Measurements from ENCODE around the gene PRSS8. TPM values are rescaled to one million over a fixed set of nuclear protein-coding genes. Genes with fewer than 3 reads are reported as not detected.
"Not testable (repeated sequence)": the region's sequence is repeated elsewhere in the genome, so short reads cannot be mapped to it uniquely, and the experiment has no call there.

PRSS8 gene
- total RNA-seq, 1 donor from 2014 or later: not detected

DNA sequence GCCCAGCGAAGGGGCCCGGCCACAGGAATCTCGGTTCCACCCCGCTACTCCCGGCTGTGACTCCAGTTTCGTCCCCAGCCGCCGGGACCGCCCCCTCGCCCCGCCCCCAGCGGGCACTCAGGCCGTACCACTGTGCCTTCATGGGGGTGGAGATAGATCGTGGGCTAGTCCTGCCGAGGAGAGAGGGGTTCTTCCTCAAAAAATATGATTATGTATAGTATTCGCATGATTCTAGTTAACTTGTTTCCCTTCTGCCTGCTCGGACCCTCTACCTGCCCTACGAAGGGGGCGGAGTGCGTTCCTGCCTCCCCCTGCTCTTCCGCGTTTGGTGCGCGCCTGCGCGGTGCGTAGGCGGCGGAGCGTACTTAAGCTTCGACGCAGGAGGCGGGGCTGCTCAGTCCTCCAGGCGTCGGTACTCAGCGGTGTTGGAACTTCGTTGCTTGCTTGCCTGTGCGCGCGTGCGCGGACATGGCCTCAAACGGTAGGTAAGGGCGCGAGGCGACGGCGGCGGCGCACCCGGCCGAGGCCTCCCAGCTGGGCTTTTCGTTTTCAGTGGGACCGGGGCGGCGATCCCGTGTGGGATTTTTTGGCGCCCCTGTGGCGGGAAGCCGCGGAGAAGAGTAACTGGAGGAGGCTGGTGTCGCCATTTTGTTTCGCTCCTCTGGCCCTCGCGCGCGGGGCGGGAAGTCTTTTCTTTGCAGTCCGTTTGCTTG lies 44.4 kb upstream of the PRSS8 start, which contains the start of gene FUS:
Gene FUS, plus strand, starts transcription at position 393 of the 713 bp plus-strand sequence. Its CDS starts 76 bp downstream, at position 469.
- peaks cover 33% of the 10 kb centered on the region for H3K36me3 Mint-ChIP-seq (ENCODE audit: low read depth)
- peak; percentile 87 for DNase-seq (ENCODE audit: low read depth, low spot score)
- H3K4me1 Mint-ChIP-seq: peaks cover 52% of the 10 kb centered on the region
- H3K4me3 Mint-ChIP-seq: peak within 1 kb of the TSS; percentile 99
- H3K9me3 Mint-ChIP-seq: no peaks in the 10 kb centered on the region
- H3K27me3 Mint-ChIP-seq (ENCODE audit: low read depth): peaks cover 35% of the 10 kb centered on the region
- TF ChIP-seq, protein P1, sequence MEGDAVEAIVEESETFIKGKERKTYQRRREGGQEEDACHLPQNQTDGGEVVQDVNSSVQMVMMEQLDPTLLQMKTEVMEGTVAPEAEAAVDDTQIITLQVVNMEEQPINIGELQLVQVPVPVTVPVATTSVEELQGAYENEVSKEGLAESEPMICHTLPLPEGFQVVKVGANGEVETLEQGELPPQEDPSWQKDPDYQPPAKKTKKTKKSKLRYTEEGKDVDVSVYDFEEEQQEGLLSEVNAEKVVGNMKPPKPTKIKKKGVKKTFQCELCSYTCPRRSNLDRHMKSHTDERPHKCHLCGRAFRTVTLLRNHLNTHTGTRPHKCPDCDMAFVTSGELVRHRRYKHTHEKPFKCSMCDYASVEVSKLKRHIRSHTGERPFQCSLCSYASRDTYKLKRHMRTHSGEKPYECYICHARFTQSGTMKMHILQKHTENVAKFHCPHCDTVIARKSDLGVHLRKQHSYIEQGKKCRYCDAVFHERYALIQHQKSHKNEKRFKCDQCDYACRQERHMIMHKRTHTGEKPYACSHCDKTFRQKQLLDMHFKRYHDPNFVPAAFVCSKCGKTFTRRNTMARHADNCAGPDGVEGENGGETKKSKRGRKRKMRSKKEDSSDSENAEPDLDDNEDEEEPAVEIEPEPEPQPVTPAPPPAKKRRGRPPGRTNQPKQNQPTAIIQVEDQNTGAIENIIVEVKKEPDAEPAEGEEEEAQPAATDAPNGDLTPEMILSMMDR (conservative IDR thresholded peaks at IDR 0.05): no peak
- peak within 1 kb of the TSS; percentile 100 for H3K27ac Mint-ChIP-seq (ENCODE audit: unreplicated experiment)

DNA sequence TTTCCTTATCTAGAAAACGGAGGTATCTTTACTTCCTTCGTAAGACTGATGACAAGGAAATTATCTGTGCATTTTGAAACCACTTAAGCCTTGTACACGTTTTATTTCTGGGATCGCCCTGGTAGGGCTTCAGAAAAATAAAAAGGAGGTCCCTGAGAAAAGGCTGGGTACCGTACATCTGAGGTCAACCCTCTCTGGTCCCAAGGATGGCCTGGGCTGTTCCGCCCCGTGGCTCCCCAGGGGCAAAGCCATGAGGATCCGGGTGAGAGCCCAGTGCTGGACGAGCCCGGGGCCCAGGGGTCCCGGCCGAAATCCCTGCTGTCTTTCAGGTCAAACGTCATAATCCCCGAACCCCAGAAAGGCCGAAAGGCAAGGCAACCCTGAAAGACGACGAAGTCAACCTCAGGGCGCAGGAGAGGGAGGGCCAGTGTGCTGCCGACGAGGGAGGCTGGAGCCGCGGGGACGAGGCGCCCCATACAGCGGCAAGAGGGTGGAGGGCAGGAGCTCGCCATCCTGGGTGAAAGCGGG lies 43.8 kb upstream of the PRSS8 start:
- H3K27ac Mint-ChIP-seq (ENCODE audit: unreplicated experiment): peak overlapping the region; percentile 96
- H3K4me1 Mint-ChIP-seq: peaks cover 48% of the 10 kb centered on the region
- TF ChIP-seq, protein P1 (conservative IDR thresholded peaks at IDR 0.05): no peak
- no peaks in the 10 kb centered on the region for H3K9me3 Mint-ChIP-seq
- peaks cover 29% of the 10 kb centered on the region for H3K36me3 Mint-ChIP-seq (ENCODE audit: low read depth)
- no peak for DNase-seq (ENCODE audit: low read depth, low spot score)
- peaks cover 31% of the 10 kb centered on the region for H3K27me3 Mint-ChIP-seq (ENCODE audit: low read depth)
- H3K4me3 Mint-ChIP-seq: peak overlapping the region; percentile 99

DNA sequence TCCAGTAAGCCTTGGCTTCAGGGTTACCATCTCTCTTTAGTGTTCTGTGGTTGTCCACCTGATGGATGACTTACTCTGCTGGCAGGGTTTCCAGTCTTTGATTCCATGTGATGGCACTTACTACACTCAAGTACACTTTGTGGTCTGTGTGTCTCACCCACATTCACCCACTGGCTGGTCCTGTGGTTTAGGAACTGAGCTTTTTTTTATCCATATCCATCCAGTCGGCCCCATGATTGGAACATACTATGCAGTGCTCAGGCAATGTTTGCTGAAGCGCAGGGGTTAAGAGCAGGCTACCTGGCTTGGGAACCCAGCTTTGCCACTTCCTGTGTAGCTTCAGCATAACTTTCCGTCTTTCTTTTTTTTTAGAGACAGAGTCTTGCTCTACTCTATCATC lies 41.6 kb upstream of the PRSS8 start:
- Mint-ChIP-seq H3K27ac (ENCODE audit: unreplicated experiment) (no peak overlapping the region), H3K4me3 (peak overlapping the region; percentile 42), H3K9me3 (no peaks in the 10 kb centered on the region), H3K27me3 (ENCODE audit: low read depth) (peaks cover 14% of the 10 kb centered on the region), H3K36me3 (ENCODE audit: low read depth) (peaks cover 10% of the 10 kb centered on the region), H3K4me1 (peaks cover 28% of the 10 kb centered on the region)
- no peak for DNase-seq (ENCODE audit: low read depth, low spot score)
- TF ChIP-seq, protein P1 (conservative IDR thresholded peaks at IDR 0.05): no peak

DNA sequence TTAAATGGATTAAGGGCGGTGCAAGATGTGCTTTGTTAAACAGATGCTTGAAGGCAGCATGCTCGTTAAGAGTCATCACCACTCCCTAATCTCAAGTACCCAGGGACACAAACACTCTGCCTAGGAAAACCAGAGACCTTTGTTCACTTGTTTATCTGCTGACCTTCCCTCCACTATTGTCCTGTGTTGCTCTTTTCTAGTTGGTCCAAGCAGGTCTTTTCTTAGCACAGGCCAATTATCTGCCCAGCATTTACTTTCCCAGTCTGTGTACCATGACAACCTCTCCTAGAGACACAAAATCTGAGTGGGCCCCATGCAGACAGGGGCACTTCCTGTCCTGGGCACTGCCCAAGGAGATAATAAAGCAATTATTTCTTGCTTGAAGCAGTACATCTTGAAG lies 34.5 kb upstream of the PRSS8 start:
- H3K27ac Mint-ChIP-seq (ENCODE audit: unreplicated experiment): peak overlapping the region; percentile 47
- H3K9me3 Mint-ChIP-seq; DNase-seq (ENCODE audit: low read depth, low spot score); H3K27me3 Mint-ChIP-seq (ENCODE audit: low read depth); H3K36me3 Mint-ChIP-seq (ENCODE audit: low read depth): not testable (repeated sequence)
- peaks cover 14% of the 10 kb centered on the region for H3K4me1 Mint-ChIP-seq
- H3K4me3 Mint-ChIP-seq: peak overlapping the region; percentile 2

DNA sequence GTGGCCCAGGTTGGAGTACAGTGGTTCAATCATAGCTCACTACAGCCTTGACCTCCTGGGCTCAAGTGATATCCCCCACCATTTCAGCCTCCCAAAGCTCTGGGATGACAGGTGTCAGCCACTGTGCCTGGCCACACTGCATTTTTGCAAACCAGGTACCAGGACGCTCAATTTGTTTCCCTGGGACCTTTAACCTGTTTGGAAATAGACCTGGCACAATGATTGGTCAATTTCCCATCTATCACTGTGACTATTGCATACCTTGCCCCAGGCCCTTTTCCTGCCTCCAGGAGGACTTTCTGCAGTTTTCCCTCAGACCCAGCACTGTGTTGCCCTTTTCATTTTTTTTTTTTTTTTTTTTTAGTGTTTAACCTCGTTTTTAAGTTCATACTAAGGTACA lies 33.3 kb upstream of the PRSS8 start:
- TF ChIP-seq, protein P1 (conservative IDR thresholded peaks at IDR 0.05): no peak
- Mint-ChIP-seq H3K27ac (ENCODE audit: unreplicated experiment) (no peak overlapping the region), H3K36me3 (ENCODE audit: low read depth) (no peaks in the 10 kb centered on the region)

DNA sequence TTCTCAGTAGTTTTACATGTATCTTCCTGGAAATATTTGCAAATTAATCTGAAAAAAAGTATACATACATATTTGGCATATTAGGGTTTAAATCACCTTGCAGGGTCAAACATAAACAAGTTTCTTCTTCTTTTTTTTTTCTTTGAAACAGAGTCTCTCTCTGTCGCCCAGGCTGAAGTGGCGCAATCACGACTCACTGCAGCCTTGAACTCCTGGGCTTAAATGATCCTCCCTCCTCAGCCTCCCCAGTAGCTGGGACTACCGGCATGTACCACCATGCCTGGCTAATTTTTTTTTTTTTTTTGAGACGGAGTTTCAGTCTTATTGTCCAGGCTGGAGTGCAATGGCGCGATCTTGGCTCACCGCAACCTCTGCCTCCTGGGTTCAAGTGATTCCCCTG lies 31.8 kb upstream of the PRSS8 start:
- Mint-ChIP-seq H3K9me3 (no peaks in the 10 kb centered on the region), H3K36me3 (ENCODE audit: low read depth) (no peaks in the 10 kb centered on the region), H3K27me3 (ENCODE audit: low read depth) (no peaks in the 10 kb centered on the region), H3K4me3 (no peak overlapping the region), H3K4me1 (peaks cover 14% of the 10 kb centered on the region), H3K27ac (ENCODE audit: unreplicated experiment) (no peak overlapping the region)
- DNase-seq (ENCODE audit: low read depth, low spot score): no peak
- TF ChIP-seq, protein P1 (conservative IDR thresholded peaks at IDR 0.05): no peak

More for the DNA sequence above, 33.3 kb upstream of the PRSS8 start:
- DNase-seq (ENCODE audit: low read depth, low spot score): no peak
- H3K4me3 Mint-ChIP-seq: no peak overlapping the region
- H3K9me3 Mint-ChIP-seq: no peaks in the 10 kb centered on the region
- H3K4me1 Mint-ChIP-seq: peaks cover 14% of the 10 kb centered on the region
- H3K27me3 Mint-ChIP-seq (ENCODE audit: low read depth): no peaks in the 10 kb centered on the region
